Measurements from ENCODE around the gene FASTKD2. TPM values are rescaled to one million over a fixed set of nuclear protein-coding genes. Genes with fewer than 3 reads are reported as not detected.
A peak's percentile ranks its signal among the peaks of the same experiment; 100 is the strongest.

The FASTKD2 gene
- total RNA-seq, 3 donors from 2014 or later: 19.3 to 23.3 (median 21.7) TPM

DNA sequence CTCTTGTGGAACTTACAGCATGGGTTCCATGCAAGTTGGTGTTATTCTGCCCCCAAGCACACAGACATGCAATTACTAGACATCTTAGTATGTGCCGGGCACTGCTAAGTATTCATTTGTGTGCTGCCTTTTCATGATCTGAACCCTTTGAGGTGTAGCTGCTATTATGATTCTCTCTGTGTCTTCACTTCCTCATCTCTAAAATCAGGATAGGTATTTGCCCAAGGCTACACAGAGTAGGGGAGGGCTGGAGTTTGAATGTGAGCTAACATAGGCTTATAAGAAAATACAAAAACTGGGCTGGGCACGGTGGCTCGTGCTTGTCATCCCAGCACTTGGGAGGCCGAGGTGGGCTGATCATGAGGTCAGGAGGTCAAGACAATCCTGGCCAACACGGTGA, 27.2 kb downstream of the FASTKD2 start:
- DNase-seq: no peak
- TF ChIP-seq, protein P1, sequence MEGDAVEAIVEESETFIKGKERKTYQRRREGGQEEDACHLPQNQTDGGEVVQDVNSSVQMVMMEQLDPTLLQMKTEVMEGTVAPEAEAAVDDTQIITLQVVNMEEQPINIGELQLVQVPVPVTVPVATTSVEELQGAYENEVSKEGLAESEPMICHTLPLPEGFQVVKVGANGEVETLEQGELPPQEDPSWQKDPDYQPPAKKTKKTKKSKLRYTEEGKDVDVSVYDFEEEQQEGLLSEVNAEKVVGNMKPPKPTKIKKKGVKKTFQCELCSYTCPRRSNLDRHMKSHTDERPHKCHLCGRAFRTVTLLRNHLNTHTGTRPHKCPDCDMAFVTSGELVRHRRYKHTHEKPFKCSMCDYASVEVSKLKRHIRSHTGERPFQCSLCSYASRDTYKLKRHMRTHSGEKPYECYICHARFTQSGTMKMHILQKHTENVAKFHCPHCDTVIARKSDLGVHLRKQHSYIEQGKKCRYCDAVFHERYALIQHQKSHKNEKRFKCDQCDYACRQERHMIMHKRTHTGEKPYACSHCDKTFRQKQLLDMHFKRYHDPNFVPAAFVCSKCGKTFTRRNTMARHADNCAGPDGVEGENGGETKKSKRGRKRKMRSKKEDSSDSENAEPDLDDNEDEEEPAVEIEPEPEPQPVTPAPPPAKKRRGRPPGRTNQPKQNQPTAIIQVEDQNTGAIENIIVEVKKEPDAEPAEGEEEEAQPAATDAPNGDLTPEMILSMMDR (IDR thresholded peaks at IDR 0.05): no peak
- Histone ChIP-seq H3K4me1 (ENCODE audit: low read depth) (no peaks in the 10 kb centered on the region), H3K36me3 (ENCODE audit: low read depth) (no peaks in the 10 kb centered on the region), H3K9me3 (no peaks in the 10 kb centered on the region), H3K4me3 (no peak overlapping the region)
- intact Hi-C loops (cut with DNase I, micrococcal nuclease): loop anchor here in 1 of 2 donors (10.0 kb wide), 1 partner anchor 682 kb away; no protein-coding TSS in a partner anchor
- no peak for ATAC-seq

- DNase-seq: no peak
- TF ChIP-seq, protein P1 (IDR thresholded peaks at IDR 0.05): no peak
- intact Hi-C loops (cut with DNase I, micrococcal nuclease): loop anchor here in 1 of 2 donors (10.0 kb wide), 1 partner anchor 677 kb away; no protein-coding TSS in a partner anchor
- no peaks in the 10 kb centered on the region for H3K36me3 ChIP-seq (ENCODE audit: low read depth)
- no peaks in the 10 kb centered on the region for H3K9me3 ChIP-seq
- no peak overlapping the region for H3K4me3 ChIP-seq
- H3K4me1 ChIP-seq (ENCODE audit: low read depth): no peaks in the 10 kb centered on the region
- no peak for ATAC-seq
Measured at GRCh38 chr2:206797376-206797775, 32.0 kb downstream of the FASTKD2 start.

DNA sequence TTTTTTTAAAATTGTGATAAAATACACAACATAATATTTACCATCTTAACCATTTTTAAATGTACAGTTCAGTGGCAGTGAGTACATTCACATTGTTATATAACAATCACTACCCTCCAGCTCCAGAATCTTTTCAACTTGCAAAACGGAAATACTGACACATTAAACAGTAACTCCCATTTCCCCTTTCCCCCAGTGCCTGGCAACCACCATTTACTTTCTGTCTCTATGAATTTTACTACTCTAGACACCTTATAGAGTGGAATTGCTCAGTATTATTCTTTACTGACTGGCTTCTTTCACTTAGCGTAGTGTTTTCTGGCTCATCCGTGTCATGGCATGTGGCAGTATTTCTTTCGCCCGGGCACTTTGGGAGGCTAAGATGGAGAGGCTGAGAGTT, 32.6 kb downstream of the FASTKD2 start:
- ATAC-seq (no peak), DNase-seq (no peak)
- H3K9me3 ChIP-seq: no peaks in the 10 kb centered on the region
- H3K4me3 ChIP-seq: no peak overlapping the region
- intact Hi-C loops (cut with DNase I, micrococcal nuclease): loop anchor here in 1 of 2 donors (10.0 kb wide), 1 partner anchor 677 kb away; no protein-coding TSS in a partner anchor
- H3K36me3 ChIP-seq (ENCODE audit: low read depth): no peaks in the 10 kb centered on the region
- TF ChIP-seq, protein P1 (IDR thresholded peaks at IDR 0.05): no peak
- no peaks in the 10 kb centered on the region for H3K4me1 ChIP-seq (ENCODE audit: low read depth)

- intact Hi-C loops (cut with DNase I, micrococcal nuclease): loop anchor here in 1 of 2 donors (10.0 kb wide), 1 partner anchor 676 kb away; no protein-coding TSS in a partner anchor
- ATAC-seq (no peak), DNase-seq (no peak)
- H3K9me3 ChIP-seq: no peaks in the 10 kb centered on the region
- TF ChIP-seq, protein P1 (IDR thresholded peaks at IDR 0.05): no peak
- no peaks in the 10 kb centered on the region for H3K36me3 ChIP-seq (ENCODE audit: low read depth)
- no peaks in the 10 kb centered on the region for H3K4me1 ChIP-seq (ENCODE audit: low read depth)
- H3K4me3 ChIP-seq: no peak overlapping the region
Measured at GRCh38 chr2:206799083-206799482, 33.7 kb downstream of the FASTKD2 start.

DNA sequence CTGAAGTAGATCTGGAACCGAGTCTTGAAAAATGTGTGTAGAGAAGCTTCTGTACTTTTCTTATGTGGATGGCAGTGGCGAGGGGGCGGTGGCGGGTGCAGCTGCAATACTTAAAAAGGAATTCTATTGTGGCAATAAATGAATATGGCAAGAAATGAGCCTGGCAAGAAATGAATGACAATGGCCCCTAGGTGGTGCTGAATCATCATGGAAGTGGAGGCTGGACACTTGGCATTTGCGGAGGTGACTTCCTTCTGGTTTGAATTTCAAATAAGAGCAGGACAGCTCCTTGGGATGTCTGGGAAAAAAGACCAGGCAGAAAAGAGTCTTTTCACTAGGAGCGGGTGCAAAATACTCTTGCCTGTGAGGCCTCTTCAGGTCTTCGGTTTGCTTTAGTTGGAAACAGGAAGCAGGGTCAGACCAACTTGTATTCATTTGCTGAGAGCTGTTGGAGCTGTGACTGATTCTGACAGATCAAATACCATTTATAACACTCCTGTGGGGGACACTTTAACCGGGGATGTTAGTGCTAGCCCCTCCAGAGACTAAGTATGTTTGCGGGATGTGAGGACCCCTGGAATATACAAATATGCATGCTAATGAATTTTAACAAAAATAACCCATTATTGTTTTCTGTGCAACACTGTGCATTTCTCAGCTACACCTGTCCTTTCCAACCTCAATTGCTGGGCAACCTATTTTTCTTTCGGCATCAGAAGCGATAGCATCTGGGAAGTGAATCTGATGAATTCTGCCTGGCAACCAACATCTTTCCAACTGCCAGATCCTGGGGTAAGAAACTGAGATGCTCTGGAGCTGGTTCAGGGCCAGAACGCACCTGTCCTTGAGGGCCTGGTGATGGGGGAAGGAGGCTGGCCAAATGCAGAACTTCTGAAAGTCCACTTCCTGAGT, 35.4 kb downstream of the FASTKD2 start:
- intact Hi-C loops (cut with DNase I, micrococcal nuclease): no loop called here
- peak; percentile 86 for ATAC-seq
- peak in 2 of 3 donors; percentile 40 to 66 for DNase-seq
- Histone ChIP-seq H3K4me1 (ENCODE audit: low read depth) (no peaks in the 10 kb centered on the region), H3K9me3 (no peaks in the 10 kb centered on the region), H3K4me3 (no peak overlapping the region), H3K36me3 (ENCODE audit: low read depth) (no peaks in the 10 kb centered on the region)
- TF ChIP-seq, protein P1 (IDR thresholded peaks at IDR 0.05): peak; percentile 21
